H9 (cell line): ENCODE data around the gene C2orf42. TPM values are rescaled to one million over a fixed set of nuclear protein-coding genes. Genes with fewer than 3 reads are reported as not detected.

Source experiments
- DNase-seq: peaks from one replicate; pipeline ENCODE4 v3.0.0-alpha.2; 2017
- H2AFZ ChIP-seq: one replicate; pipeline ENCODE4 v1.6.1; 2013; ENCODE audit warnings: mild to moderate bottlenecking, low read length, control low read depth, moderate library complexity
- H2AK5ac ChIP-seq: 2 replicates; pipeline ENCODE4 v1.6.1; 2013; ENCODE audit warnings: low read length, control low read depth, mixed read lengths; ENCODE audit not compliant: insufficient read length
- H2BK120ac ChIP-seq: one replicate; pipeline ENCODE4 v1.6.1; 2013; ENCODE audit warnings: low read depth, mild to moderate bottlenecking, low read length, control low read depth, inconsistent platforms; ENCODE audit not compliant: poor library complexity, severe bottlenecking
- H2BK12ac ChIP-seq: 2 replicates; pipeline ENCODE4 v1.6.1; 2013; ENCODE audit warnings: low read length, control low read depth, mixed read lengths, low read depth; ENCODE audit not compliant: insufficient read length
- H2BK15ac ChIP-seq: 2 replicates; pipeline ENCODE4 v1.6.1; 2013; ENCODE audit warnings: low read depth, low read length, control low read depth
- H2BK20ac ChIP-seq: one replicate; pipeline ENCODE4 v1.6.1; 2013; ENCODE audit warnings: low read depth, mild to moderate bottlenecking, low read length, control low read depth, inconsistent platforms; ENCODE audit not compliant: poor library complexity, severe bottlenecking
- H2BK5ac ChIP-seq: 2 replicates; pipeline ENCODE4 v1.6.1; 2013; ENCODE audit warnings: low read length, control low read depth, mixed read lengths; ENCODE audit not compliant: insufficient read length
- H3K14ac ChIP-seq: 2 replicates; pipeline ENCODE4 v1.6.1; 2013; ENCODE audit warnings: low read length, control low read depth; ENCODE audit not compliant: insufficient read depth
- H3K18ac ChIP-seq: 2 replicates; pipeline ENCODE4 v1.6.1; 2013; ENCODE audit warnings: low read depth, mild to moderate bottlenecking, mixed read lengths, low read length, control low read depth; ENCODE audit not compliant: insufficient read length
- H3K23ac ChIP-seq: 2 replicates; pipeline ENCODE4 v1.6.1; 2013; ENCODE audit warnings: low read length, control low read depth, mixed read lengths, low read depth; ENCODE audit not compliant: insufficient read length
- H3K23me2 ChIP-seq: 2 replicates; pipeline ENCODE4 v1.6.1; 2013; ENCODE audit warnings: low read depth, mild to moderate bottlenecking, mixed read lengths, low read length, control low read depth; ENCODE audit not compliant: insufficient read length, poor library complexity, severe bottlenecking
- H3K27ac ChIP-seq: 2 replicates; pipeline ENCODE4 v1.5.1; 2013; ENCODE audit warnings: low read length, control low read depth, mixed read lengths, low read depth; ENCODE audit not compliant: insufficient read length
- H3K27me3 ChIP-seq: 2 replicates; pipeline ENCODE4 v1.6.1; 2013; ENCODE audit warnings: low read length, control low read depth, inconsistent platforms; ENCODE audit not compliant: insufficient read depth
- H3K4ac ChIP-seq: 2 replicates; pipeline ENCODE4 v1.6.1; 2013; ENCODE audit warnings: low read depth, mild to moderate bottlenecking, control low read depth, inconsistent platforms, low read length, moderate library complexity
- H3K4me1 ChIP-seq: 2 replicates; pipeline ENCODE4 v1.6.1; 2013; ENCODE audit warnings: low read length, control low read depth, inconsistent platforms; ENCODE audit not compliant: insufficient read depth
- H3K4me2 ChIP-seq: 2 replicates; pipeline ENCODE4 v1.6.1; 2013; ENCODE audit warnings: low read length, control low read depth, mixed read lengths; ENCODE audit not compliant: insufficient read length, insufficient read depth
- H3K56ac ChIP-seq: 2 replicates; pipeline ENCODE4 v1.6.1; 2013; ENCODE audit warnings: low read depth, mild to moderate bottlenecking, mixed read lengths, low read length, control low read depth; ENCODE audit not compliant: insufficient read length
- H3K79me1 ChIP-seq: 2 replicates; pipeline ENCODE4 v1.6.1; 2013; ENCODE audit warnings: low read depth, mild to moderate bottlenecking, moderate library complexity, low read length, control low read depth, inconsistent platforms; ENCODE audit not compliant: insufficient read depth, poor library complexity, severe bottlenecking
- H3K79me2 ChIP-seq: 2 replicates; pipeline ENCODE4 v1.6.1; 2013; ENCODE audit warnings: low read length, control low read depth, inconsistent platforms; ENCODE audit not compliant: insufficient read depth
- H3K9ac ChIP-seq: 2 replicates; pipeline ENCODE4 v1.6.1; 2013; ENCODE audit warnings: low read length, control low read depth, mixed read lengths; ENCODE audit not compliant: insufficient read length; ENCODE audit errors: extremely low read depth
- H3K9me3 ChIP-seq: one replicate; pipeline ENCODE4 v1.6.1; 2013; ENCODE audit warnings: low read depth, low read length, inconsistent platforms; ENCODE audit not compliant: control insufficient read depth
- H3T11ph ChIP-seq: one replicate; pipeline ENCODE4 v1.6.1; 2013; ENCODE audit warnings: mild to moderate bottlenecking, low read length, control low read depth, inconsistent platforms
- H4K20me1 ChIP-seq: one replicate; pipeline ENCODE4 v1.6.1; 2013; ENCODE audit not compliant: control insufficient read depth, insufficient read length, insufficient read depth
- H4K5ac ChIP-seq: 2 replicates; pipeline ENCODE4 v1.6.1; 2013; ENCODE audit warnings: low read depth, mild to moderate bottlenecking, mixed read lengths, low read length, control low read depth; ENCODE audit not compliant: insufficient read length
- H4K8ac ChIP-seq: replicated peaks from 2 replicates; pipeline ENCODE4 v1.6.1; 2013; ENCODE audit warnings: low read length, control low read depth, mixed read lengths, low read depth; ENCODE audit not compliant: insufficient read length
- H4K91ac ChIP-seq: 2 replicates; pipeline ENCODE4 v1.6.1; 2013; ENCODE audit warnings: low read depth, mild to moderate bottlenecking, moderate library complexity, mixed read lengths, low read length, control low read depth; ENCODE audit not compliant: insufficient read length
- H3K27ac Mint-ChIP-seq, 3 experiments: 2 replicates in 2 of 3; 3 replicates in 1 of 3; pipeline ENCODE4 v1.8.0; 2020 to 2021; ENCODE audit warnings: mixed read lengths in 3 of 3, mild to moderate bottlenecking in 1 of 3, moderate library complexity in 1 of 3
- H3K27me3 Mint-ChIP-seq: 2 replicates; pipeline ENCODE4 v1.8.0; 2021; ENCODE audit warnings: low read depth, mild to moderate bottlenecking, moderate library complexity, mixed read lengths
- H3K36me3 Mint-ChIP-seq, 3 experiments: 2 replicates in 2 of 3; 3 replicates in 1 of 3; pipeline ENCODE4 v1.8.0; 2020 to 2021; ENCODE audit warnings: low read depth in 3 of 3, mixed read lengths in 3 of 3; ENCODE audit not compliant: insufficient read depth in 1 of 3
- H3K4me1 Mint-ChIP-seq, 2 experiments: 2 replicates each; pipeline ENCODE4 v1.8.0; 2020; ENCODE audit warnings: mixed read lengths in 2 of 2
- H3K4me3 Mint-ChIP-seq, 2 experiments: 2 replicates in 1 of 2; 3 replicates in 1 of 2; pipeline ENCODE4 v1.8.0; 2020 to 2021; ENCODE audit warnings: mild to moderate bottlenecking in 2 of 2, mixed read lengths in 2 of 2, moderate library complexity in 1 of 2
- H3K9me3 Mint-ChIP-seq, 2 experiments: 2 replicates in 1 of 2; 3 replicates in 1 of 2; pipeline ENCODE4 v1.8.0; 2020; ENCODE audit warnings: mild to moderate bottlenecking in 2 of 2, mixed read lengths in 2 of 2, moderate library complexity in 1 of 2
- WGBS: extraction: QIAGEN DNeasy Blood & Tissue Kit; methylation state at CpG from one replicate; pipeline ENCODE4 v1.1.7; 2013; ENCODE audit warnings: missing lambda C conversion rate, low lambda C conversion rate, mixed read lengths; ENCODE audit not compliant: insufficient read length; ENCODE audit errors: extremely low coverage; 5-methylcytosine and 5-hydroxymethylcytosine counted together
- total RNA-seq: library from RNA; stranded (reverse); gene quantifications from 2 replicates; pipeline ENCODE4 v1.2.1, GENCODE V29; 2021
- TF ChIP-seq, protein P1 (sequence below): fragments of 200-600 bp; sonication (generic); conservative IDR thresholded peaks from 3 replicates; pipeline ENCODE4 v1.8.0; 2021; ENCODE audit warnings: antibody characterized with exemption, mild to moderate bottlenecking

The C2orf42 gene
- total RNA-seq, 1 experiment from 2014 or later = 19.0 TPM

- H2BK5ac ChIP-seq = no peak overlapping the region
- H3K79me2 ChIP-seq = no peaks in the 10 kb centered on the region
- no peak overlapping the region for H2AK5ac ChIP-seq
- no peaks in the 10 kb centered on the region for H3K27me3 Mint-ChIP-seq
- TF ChIP-seq, protein P1, sequence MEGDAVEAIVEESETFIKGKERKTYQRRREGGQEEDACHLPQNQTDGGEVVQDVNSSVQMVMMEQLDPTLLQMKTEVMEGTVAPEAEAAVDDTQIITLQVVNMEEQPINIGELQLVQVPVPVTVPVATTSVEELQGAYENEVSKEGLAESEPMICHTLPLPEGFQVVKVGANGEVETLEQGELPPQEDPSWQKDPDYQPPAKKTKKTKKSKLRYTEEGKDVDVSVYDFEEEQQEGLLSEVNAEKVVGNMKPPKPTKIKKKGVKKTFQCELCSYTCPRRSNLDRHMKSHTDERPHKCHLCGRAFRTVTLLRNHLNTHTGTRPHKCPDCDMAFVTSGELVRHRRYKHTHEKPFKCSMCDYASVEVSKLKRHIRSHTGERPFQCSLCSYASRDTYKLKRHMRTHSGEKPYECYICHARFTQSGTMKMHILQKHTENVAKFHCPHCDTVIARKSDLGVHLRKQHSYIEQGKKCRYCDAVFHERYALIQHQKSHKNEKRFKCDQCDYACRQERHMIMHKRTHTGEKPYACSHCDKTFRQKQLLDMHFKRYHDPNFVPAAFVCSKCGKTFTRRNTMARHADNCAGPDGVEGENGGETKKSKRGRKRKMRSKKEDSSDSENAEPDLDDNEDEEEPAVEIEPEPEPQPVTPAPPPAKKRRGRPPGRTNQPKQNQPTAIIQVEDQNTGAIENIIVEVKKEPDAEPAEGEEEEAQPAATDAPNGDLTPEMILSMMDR = no peak
- peaks cover 3 to 7% of the 10 kb centered on the region in 2 experiments; a peak in 1 of 4 replicates for H3K4me1 Mint-ChIP-seq
- no peak overlapping the region for H2BK120ac ChIP-seq
- no CpG with 5 or more reads among the region's 3 CpGs for WGBS
- H3K79me1 ChIP-seq = no peaks in the 10 kb centered on the region
- no peak overlapping the region for H4K8ac ChIP-seq
- no peak overlapping the region for H3K27ac ChIP-seq
- no peak overlapping the region for H3K18ac ChIP-seq
- no peaks in the 10 kb centered on the region; a peak in 1 of 5 replicates for H3K9me3 Mint-ChIP-seq
- H3K14ac ChIP-seq = no peak overlapping the region
- H3K9me3 ChIP-seq = no peaks in the 10 kb centered on the region
- H3K36me3 Mint-ChIP-seq = no peaks in the 10 kb centered on the region
- no peak overlapping the region for H3K4ac ChIP-seq
- H3K27ac Mint-ChIP-seq = no peak overlapping the region
- no peaks in the 10 kb centered on the region for H3K27me3 ChIP-seq
- no peaks in the 10 kb centered on the region for H4K20me1 ChIP-seq
- H3K4me2 ChIP-seq = no peak overlapping the region
- H2BK12ac ChIP-seq = no peak overlapping the region
- H3T11ph ChIP-seq = no peak overlapping the region
- no peak for DNase-seq
- H4K91ac ChIP-seq = no peak overlapping the region
- H2BK15ac ChIP-seq = no peak overlapping the region
- H3K4me1 ChIP-seq = no peaks in the 10 kb centered on the region
- no peak overlapping the region for H3K23ac ChIP-seq
- H3K4me3 Mint-ChIP-seq = no peak overlapping the region
- no peak overlapping the region for H2BK20ac ChIP-seq
- no peak overlapping the region for H2AFZ ChIP-seq
- H3K9ac ChIP-seq = no peak overlapping the region
- H3K56ac ChIP-seq = no peak overlapping the region
- no peaks in the 10 kb centered on the region for H3K23me2 ChIP-seq
- H4K5ac ChIP-seq = no peak overlapping the region
These were observed 10.5 kb upstream of the C2orf42 start for GRCh38 chr2:70201225-70201768.
